GM21717 (cell line): ENCODE results near the gene SH3TC1.
A peak's percentile ranks its signal among the peaks of the same experiment; 100 is the strongest.

ENCODE experiments used
- ATAC-seq: cut with Tn5 transposase; IDR thresholded peaks from one replicate; pipeline ENCODE4 v1.9.1; 2021; ENCODE audit warnings: mild to moderate bottlenecking, moderate library complexity; ENCODE audit not compliant: unreplicated experiment

SH3TC1 gene

DNA sequence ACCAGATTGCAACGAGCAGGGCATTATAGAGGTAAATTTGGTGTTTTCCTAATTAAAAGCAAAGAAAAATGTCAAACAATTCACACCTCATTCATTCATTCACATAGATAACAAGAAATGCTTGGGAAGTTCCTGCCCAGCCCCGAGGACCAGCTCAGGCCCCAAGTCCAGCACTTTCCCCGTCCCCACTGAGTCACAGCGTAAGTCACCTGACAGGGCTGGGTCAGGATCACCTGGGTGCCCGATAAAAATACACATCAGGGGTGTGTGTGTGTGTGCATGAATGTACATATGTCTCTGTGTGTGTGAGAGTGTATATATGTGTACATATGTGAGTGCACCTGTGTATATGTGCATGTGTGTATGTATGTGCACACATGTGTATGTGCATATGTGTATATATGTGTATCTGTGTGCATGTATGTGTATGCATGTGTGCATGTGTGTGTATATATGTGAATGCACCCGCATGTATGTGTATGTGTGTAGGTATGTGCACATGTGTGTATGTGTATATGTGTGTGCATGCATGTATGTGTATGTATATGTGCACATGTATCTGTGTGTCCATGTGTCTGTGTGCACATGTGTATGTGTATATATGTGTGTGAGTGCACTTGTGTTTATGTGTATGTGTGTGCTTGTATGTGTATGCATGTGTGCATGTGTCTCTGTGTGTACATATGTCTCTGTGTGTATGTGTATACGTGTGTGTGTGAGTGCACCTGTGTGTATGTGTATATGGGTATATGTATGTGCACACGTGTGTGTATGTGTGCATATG lies 18.6 kb upstream of the SH3TC1 start:
- ATAC-seq = no peak

DNA sequence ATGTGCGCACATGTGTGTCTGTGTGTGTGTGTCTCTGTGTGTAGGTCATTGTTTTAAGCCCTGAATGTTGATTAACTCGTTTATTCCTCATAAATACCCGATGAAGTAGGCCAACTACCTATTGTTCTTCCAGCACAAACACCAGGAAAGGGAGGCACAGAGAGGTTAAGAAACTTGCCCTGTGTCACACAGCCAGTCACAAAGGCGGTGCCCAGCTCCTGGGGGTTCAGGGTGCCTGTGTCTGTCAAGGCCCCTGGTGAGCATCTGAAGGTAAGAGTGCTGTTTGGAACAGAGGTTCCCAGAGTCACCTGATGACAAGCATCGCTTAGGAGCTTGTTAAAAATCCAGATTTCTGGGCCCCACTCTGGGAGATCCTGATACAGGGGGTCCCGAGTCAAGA lies 18.0 kb upstream of the SH3TC1 start:
- no peak for ATAC-seq

DNA sequence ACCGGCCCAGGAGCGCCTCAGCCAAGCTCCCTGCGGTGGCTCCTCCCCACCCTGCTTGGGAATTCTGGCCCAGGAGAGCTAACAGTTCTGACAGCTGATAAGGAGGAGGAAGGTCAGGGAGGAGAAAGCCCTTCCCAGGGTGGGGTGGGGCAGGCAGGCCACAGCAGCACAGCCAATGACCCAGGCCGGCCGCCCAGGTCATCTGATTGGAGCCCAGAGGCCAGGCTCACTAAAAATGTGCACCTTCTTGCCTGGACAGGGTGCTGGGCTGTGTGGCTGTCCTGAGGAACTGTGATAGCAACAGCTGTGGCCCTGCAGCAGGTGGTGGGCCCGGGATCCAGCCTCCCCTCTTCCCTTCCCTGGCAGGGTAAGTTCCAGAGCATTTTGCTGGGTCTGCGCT lies 17.2 kb upstream of the SH3TC1 start:
- no peak for ATAC-seq

DNA sequence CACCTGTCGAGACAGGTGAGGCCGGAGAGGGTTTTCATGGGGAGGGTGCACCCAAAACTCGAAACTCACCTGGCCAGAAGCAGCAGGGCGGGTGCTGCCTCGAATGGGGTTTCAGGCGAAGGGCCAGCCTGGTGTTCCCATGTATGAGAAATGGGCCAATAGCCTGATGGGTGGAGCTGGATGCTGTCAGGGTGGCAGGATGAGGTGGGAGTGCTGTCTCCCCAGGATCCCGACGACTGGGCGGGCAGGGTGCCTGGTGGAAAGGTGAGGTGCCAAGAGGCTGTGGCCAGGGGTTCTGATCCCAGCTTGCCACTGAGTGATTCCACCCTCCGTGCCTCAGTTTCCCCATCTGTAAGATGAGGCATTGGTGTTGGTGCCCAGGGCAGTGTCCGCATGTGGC lies 16.8 kb upstream of the SH3TC1 start:
- ATAC-seq = no peak

DNA sequence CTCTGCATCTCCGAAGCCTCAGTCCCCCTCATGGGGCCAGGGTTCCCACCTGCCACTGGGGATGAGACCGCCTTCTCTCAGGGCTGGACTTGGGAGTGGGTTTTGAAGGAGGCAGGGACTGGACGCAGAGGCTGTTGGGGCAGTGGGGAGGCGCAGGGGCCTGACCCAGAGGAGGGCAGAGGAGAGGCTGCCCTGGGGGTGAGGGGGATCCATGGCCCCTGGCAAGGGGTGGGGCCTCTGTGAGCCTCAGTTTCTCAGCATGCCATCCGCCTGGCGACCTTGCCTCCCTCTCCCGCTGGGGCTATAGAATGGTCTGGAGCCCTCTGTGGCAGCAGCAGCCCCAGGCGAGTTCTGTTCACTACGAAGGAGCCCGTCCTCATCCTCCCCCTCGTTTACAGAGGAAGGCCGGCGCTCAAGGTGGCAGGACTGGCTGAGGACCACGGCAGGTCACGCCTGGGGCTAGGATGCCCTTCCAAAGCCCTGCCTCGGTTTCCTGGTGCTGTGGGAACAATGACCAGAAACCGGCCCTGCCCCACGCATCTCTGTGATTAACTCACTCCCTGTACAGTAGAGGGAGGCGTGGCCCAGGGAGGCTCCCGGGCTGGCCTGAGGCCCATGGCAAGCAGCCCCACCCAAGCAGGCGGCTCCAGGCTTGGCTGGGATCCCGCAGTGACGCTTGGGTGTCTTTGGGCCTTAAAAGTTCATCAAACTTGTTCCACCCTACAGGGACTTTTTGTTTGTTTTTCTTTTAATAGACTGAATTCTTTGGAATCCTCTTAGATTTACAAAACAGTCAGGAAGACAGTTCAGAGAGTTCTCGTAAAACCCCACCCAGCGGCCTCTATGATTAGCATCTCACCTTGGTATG lies 16.0 kb upstream of the SH3TC1 start:
- ATAC-seq = no peak

DNA sequence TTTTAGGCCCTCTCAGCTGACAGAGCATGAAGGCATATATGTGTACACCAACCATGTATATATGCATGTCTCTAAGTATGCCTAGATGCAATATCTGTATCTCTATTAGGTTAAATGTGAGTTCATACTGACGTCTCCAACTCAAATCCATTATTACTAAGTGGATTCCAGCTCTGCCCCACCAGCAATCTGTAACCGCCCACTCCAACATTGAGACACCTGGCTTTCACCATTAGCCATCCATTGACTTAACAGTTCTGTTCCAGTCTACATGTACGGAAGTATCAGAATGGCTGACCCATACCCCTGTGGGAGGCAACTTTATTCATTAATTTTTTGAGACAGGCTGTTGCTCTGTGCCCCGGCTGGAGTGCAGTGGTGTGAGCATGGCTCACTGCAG lies 15.0 kb upstream of the SH3TC1 start:
- no peak for ATAC-seq

DNA sequence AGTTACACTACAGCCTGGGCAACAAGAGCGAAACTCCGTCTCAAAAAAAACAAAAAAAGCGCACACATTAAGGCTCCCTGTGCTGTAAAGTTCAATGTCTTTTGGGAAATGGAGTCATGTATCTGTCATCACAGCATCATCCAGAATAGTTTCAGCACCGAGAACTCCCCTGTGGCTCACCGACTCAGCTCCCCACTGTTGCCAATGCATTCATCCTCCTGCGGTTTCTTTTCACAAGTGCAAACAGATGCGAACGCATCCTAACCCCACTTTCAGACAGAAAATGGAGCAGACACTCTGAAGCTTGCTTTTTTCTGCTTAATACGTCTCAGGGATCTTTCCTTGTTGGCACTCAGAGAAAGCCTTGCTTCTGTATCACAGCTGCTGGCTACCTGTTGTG lies 13.8 kb upstream of the SH3TC1 start:
- no peak for ATAC-seq

DNA sequence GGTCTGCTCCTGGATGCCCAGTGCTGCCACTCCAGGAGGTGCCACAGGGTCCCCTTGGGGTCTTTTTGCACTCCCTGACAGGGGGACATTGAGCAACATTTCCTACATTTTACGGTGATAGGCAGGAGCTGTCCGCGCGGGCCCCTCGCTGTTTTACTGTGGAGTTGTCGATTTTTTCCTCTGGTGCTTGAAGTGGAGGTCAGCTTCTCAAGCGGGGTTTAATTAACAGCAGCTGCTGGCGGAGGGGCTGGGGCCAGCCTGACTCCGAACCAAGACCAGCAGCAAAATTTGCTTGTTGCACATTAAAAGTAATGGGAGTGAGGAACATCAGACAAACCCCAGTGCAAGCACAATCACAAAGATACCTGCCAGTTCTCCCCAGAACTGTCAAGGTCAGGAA lies 13.2 kb upstream of the SH3TC1 start:
- no peak for ATAC-seq

DNA sequence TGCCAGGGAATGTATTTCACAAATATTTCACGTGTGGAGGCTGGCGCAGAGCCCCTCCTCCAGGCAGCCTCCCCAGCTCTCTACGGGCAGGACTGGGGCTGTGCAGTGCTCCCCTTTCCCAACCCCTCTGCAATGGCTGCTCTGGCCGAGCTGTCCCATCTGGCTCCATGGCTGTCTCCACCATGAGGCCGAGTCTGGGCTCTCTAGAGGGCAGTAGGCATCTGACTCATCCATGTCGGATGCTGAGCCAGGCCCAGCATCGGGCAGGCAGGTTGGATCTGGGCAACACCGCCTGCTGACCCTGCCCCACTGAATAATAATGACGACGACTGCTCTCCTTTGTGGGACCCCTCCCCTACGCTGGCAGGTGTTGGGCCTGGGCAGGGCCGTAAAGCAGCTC lies 11.0 kb upstream of the SH3TC1 start:
- ATAC-seq = no peak

DNA sequence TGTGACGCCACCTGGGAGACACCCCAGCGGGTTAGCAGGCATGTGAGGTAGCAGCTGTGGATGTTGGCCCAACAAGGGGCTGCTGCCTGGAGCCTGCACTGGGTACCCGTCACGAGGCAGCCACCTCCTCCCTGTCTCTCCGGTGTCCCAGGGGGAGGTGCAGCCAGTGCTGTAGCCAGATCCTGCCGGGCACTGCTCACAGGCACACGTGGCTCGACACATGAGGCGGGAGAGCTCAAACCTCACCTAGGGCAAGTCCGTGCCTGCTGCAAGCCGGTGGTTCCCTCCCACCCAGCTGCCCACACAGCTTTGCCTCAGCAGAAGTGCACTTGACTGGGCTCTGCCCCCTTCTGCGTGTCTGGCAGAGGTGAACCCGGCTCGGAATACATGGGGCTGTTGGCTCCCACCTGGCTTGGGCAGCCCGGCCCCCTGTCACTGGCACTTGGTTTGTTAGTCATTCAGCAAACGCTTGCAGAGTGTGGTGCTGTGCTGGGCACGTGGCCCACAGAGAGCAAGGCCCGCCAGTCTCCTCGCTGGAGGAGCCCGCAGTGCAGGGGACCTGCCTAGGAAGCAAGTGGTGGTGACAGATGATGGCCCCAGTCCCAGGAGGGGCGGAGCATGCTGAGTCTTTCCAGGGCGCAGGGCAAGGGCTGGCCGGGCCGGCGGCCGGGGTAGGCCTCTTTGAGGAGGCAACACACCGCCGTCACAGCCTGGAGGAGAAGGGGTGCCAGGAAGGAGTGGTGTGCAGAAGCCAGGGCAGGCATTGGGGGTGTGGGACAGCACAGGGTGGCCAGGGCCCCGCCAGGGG lies 10.1 kb upstream of the SH3TC1 start:
- ATAC-seq = no peak

DNA sequence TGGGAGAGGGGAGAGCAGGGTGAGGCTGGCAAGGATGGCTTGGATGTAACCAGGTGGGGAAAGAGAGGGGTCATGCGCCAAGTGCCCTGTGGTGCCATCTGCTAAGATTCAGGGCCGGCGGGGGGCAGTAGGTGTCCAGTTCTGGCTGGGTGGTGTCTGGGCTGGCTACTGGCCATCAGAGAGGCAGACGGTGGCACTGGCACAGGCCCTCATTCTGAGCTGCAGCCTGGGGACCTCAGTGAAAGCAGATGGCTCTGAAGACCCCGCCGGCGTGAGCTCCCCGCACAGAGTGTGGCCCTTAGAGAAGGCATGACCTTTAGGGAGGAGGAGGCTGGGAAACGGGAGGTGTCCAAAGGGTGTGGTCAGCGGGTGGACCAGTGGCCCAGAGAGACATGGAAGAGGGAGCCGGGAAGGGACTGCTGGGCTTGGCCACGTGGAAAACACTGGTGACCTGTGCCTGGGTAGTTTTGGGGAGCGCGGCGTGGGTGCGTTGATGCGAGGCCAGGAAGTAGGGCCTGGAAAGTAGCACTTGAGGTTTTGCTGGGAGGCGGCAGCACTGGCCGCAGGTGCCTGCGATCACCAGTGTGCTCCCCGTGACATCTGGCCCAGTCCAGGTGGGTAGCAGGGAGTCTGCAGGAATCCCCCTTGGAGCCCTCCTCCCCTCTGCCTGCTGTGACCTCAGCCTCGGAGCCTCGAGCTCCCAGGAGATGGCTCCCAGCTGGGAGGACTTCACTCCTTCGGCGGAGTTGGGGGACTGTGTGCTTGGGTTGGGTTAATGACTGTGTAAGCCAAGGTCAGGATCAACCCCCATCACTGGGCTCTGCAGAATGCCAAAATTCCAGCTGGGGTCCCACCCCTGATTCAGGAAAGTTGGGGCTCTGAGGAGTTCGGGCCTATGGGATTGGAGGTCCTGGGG lies 9.3 kb upstream of the SH3TC1 start:
- no peak for ATAC-seq

DNA sequence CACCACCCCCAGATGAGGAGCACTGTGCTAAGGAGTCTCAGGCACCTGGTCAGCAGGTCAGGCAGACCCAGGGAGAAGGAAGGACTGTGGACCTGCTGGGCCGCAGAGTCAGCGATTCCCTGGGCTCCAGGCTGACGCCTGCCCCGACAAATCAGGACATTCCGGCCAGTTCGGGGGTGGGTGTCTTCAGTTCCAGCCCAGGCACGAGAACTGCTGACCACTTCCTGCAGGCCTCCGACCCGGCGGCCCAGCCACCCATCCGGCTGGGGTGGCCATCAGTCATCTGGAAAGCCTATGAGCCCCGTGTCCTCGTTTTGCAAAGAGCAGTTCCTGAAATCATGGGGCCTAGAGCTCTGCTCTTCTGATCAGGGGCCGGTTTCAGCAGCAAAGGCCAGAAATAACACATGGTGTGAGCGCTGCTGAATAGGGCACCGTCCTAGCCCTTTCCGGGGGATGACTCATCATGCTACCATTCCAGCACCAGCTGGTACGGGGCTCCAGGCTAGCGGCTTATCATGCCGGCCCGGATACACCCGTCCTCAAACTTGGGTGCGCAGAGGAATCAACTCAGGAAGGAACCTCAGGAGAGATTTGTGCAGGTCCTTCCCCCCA lies 7.8 kb upstream of the SH3TC1 start:
- ATAC-seq = no peak

DNA sequence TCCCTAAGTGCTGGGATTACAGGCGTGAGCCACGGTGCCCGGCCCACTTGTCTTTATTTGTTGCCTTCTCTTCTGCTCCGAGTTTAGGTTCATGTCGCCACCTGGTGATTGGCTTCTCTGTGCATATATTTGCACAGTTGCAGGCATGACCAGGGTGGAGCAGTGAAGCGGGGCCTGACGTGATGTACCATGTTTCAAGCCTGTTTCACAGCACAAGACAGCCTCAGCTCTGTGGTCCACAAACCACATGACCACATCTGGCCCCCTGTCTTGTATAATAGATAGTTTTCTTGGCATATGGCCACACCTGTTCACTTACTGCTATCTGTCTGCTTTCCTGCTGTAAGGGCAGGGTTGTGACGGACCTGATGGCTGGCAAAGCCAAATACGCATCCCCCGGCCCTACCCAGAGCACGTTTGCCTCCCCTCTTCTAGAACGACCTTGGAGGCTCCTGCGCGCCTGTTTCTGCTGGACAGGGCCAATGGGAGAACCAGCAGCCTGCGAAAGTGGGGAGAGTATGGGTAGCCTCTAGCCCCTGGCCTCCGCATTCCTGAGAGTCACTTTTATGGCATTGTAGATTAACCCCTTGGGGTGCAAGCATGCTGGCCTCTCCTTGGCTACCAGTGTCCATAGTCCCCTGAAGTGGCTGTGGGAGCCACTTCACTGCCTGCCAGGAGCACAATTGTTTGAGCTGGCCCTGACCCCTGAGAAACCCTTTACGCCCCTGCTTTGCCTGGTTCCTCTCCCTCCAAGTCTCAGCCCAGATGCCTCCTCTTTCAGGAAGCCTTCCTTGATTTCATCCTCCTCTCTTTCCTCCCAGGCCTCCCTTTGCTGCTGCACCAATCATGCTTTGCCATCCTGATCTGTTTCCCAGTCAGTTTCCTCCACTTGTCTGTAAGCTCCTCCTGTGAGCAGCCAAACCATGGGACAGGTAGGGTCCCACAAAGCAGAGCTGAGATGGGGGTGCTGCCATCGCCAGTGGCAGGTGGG lies 6.0 kb upstream of the SH3TC1 start:
- ATAC-seq = peak; percentile 65

DNA sequence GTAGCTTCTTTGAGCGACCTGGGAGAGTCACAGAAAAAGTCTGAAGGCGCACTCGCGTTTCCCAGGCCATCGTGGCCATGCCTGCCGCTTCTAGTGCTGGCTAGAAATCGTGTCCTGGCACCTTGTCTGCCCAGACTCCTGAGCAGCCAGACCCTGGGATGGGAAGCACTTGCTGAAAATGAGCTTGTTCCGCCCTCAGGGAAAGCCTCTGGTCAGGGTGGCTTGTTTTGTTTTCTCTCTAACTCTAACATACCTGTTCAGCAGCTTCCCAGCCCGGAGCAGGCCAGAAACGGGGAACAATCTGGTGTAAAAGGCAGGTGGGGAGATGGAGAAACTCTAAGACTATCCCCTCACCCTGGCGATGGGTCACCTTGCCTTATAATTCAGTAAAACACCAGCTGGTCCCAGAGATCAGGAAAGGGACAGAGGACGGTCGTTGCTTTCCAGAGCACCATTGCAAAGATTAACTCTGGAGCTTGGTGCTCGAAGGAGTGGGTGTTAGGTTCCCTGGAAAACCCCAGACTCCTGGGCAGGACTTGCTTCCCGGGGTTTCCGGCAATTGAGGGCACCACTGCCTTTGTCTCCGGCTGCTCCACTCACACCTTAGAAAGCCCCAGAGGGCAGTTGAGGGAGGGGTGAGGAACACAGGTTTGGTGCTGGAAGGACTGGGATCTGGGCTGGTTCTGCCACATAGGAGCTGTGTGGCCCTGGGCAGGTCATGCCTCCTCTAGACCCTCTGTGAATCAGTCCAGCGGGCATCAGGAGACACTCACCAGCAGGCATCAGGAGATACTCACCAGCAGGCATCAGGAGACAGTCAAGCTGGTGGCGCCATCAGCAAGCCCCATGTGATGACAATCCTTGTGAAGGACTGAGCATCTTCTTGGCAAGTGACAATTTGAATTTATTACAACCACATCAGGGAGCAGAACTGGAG lies 4.5 kb upstream of the SH3TC1 start:
- ATAC-seq = no peak

DNA sequence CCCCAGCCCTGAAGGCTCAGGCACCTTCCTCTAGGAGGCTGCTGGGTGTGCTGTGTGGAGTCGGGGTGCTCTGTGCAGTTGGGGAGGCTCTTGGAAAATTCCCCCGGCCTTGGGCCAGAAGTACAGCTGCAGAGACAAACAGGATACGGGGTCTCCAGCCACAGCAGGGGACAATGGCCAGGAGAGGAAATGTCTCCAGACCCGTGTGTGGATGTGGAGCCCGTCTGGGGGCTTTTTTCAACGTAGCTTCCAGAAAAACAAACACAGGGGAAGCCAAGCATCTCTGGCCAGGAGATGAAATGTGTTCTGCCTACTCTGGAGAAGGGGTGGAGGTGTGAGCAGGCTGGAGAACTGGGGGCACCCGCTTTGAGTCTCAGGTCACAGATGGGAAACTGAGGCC lies 3.7 kb upstream of the SH3TC1 start:
- no peak for ATAC-seq

DNA sequence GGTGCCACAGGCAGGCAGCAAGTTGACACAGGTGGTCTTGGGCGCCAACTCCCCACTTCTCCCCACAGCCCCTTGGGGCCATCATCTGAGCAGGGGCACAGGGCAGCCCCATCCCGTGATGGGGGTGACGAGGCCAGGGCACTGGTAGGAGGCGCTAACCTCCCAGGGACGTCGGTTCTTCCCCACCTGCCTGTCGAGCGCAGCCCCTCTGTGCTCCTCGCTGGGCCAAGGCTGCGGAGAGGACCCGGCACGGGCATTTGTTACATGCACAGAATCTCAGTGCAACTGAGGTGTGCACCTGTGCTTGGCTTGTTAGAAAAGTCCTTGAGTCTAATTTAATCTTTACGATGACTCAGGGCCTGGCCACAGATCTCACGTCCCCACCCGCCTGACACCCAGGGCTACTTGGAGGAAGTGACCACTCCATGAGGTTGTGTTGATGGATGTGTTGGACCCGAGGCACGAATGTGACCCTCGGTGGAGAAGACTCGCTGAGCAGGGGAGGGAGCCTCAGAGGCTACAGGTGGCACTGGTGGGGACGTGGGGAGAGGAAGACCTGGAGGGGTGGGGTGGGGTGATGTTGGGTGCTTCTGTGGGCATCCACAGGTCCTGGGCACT lies 3.1 kb upstream of the SH3TC1 start:
- no peak for ATAC-seq

DNA sequence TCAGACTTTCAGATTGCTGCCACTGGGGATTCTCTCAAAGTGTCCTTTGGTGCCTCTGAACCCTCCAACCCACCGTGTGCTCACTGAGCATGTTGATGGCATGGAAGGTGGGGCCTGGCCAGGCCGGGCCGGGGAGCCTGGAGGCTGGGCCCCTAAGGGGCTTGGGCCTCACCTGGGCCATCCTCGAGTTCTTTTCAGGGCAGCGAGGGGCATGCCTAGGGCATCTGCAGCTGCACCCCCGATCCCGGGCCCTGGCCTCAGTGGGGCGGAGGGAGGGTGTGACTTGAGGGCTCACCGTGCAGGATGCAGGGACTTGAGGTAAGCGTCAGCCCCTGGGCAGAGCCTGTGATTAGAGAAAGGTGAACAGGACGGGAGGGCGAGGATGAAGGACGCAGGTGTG lies 1.6 kb upstream of the SH3TC1 start:
- ATAC-seq = no peak
